Fibroblast of villous mesenchyme (primary cell): Measurements from ENCODE around the gene ADAMTS4. TPM values are rescaled to one million over a fixed set of nuclear protein-coding genes. Genes with fewer than 3 reads are reported as not detected.

Experiments
- DNase-seq: peaks from one replicate; pipeline ENCODE4 v3.0.0-alpha.2; 2010; ENCODE audit warnings: low read depth
- H3K4me3 ChIP-seq: 2 replicates; pipeline ENCODE4 v1.5.1; 2011; ENCODE audit warnings: low read depth, mild to moderate bottlenecking, low read length
- small RNA-seq: library from RNA; depleted of rRNA; stranded (forward); fragments of <200 nt; gene quantifications from one replicate; pipeline ENCODE3, GENCODE V24; 2012
- total RNA-seq: library from RNA; depleted of rRNA; stranded (reverse); fragments of >200 nt; gene quantifications from 2 replicates; pipeline ENCODE4 v1.2.3, GENCODE V29; 2012
- TF ChIP-seq, protein P1 (sequence below): IDR thresholded peaks from 2 replicates; pipeline ENCODE4 v1.5.1; 2012; ENCODE audit warnings: low read depth, mild to moderate bottlenecking, low read length; ENCODE audit not compliant: insufficient read depth

The ADAMTS4 gene
- total RNA-seq, 1 donor: 8.2 TPM

DNA sequence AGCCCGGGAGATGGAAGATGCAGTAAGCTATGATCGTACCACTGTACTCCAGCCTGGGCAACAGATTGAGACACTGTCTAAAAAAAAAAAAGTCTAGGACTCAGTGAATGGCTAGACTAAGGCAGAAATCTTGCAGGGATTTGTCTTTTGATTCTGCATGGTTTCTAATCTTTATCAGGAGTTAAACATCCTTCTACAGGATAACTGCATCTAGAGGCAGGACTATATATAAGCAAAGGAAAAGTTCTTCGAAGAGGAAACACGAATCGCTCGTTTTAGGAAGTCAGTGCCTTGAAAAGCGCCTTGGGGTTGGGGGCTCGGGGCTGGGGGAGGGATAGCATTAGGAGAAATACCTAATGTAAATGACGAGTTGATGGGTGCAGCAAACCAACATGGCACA lies 45.7 kb downstream of the ADAMTS4 start:
- TF ChIP-seq, protein P1, sequence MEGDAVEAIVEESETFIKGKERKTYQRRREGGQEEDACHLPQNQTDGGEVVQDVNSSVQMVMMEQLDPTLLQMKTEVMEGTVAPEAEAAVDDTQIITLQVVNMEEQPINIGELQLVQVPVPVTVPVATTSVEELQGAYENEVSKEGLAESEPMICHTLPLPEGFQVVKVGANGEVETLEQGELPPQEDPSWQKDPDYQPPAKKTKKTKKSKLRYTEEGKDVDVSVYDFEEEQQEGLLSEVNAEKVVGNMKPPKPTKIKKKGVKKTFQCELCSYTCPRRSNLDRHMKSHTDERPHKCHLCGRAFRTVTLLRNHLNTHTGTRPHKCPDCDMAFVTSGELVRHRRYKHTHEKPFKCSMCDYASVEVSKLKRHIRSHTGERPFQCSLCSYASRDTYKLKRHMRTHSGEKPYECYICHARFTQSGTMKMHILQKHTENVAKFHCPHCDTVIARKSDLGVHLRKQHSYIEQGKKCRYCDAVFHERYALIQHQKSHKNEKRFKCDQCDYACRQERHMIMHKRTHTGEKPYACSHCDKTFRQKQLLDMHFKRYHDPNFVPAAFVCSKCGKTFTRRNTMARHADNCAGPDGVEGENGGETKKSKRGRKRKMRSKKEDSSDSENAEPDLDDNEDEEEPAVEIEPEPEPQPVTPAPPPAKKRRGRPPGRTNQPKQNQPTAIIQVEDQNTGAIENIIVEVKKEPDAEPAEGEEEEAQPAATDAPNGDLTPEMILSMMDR: no peak
- DNase-seq: no peak
- peak overlapping the region; percentile 98 for H3K4me3 ChIP-seq

DNA sequence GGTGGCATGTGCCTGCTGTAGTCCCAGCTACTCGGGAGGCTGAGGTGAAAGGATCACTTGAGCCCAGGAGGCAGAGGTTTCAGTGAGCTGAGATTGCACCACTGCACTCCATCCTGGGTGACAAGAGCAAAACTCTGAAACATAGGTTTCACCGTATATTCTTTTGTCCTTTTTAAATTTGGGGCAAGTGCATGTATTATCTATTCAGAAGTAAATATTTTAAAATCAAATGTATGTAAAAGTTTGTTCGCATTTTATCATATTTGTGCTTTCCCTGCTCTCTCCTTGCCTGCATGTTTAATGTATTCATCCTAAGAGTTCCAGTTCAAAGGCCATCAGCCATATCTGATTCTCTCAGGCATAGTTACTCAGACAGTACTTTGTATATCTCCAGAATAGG lies 53.0 kb downstream of the ADAMTS4 start:
- no peak overlapping the region for H3K4me3 ChIP-seq
- TF ChIP-seq, protein P1: no peak
- DNase-seq: no peak

DNA sequence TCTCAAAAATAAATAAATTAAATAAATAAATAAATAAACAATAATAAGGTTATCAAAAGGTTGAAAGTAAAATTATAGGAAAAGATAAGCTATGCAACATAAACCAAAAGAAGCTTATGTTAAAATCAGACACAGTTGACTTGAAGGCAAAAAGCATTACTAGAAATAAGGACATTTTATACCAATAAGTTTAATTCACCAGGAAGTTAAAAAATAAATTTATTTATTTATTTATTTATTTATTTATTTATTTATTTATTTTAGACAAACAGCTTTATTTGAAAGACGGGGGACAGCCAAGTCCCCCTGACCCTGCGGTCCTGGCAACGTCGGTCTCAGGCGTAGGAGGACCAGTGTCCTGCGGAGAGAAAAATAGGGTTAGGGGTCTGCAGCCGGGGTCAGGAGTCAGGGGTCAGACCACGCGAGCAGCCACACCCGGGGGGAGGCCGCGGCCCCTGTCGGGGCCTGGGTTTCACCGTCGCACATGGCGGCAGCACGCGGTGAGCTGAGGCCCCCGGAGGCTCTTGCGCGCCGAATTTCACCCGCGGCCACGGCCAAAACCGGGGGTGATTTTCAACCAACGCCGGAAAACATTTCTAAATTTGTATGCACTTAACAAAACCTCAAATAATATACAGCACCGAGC lies 58.0 kb downstream of the ADAMTS4 start:
- TF ChIP-seq, protein P1: no peak
- H3K4me3 ChIP-seq: no peak overlapping the region
- DNase-seq: no peak

DNA sequence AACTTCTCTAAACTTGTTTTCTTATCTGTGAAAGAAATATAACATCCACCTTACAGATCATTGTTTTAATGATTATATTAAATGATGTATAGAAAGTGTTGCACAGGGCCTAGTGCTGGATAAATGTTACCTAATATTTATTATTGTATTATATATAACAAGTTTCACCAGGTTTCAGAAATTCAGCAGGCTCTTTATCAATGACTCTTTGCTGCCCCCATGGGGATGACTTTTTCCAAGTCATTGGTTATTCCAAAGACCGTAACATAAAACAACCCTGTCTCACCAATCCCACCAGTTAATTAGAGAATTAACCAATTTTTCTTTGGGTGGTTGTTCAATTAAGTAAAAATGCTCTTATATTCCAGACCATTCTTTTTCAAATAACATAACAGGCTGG lies 59.1 kb downstream of the ADAMTS4 start:
- TF ChIP-seq, protein P1: peak; percentile 62
- DNase-seq: peak; percentile 71
- no peak overlapping the region for H3K4me3 ChIP-seq

DNA sequence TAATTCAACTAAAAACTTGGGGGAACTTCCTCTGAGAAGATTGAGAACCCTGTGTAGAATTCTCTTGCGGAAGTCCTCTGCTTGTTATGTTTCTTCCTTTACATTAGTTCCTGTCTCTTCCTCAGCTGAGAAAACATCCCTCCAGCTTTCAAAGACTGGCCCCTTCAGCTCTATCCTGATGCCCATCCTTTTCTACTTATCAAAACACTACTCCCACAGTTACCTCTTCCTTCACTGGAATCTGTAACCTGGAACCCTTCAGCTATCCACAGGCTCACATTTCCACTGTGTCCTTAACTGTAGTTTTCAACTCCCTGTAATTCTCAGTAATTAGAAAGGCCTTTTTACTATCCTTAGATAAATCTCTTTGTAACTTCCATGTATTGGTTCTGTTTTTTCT lies 60.4 kb downstream of the ADAMTS4 start:
- no peak overlapping the region for H3K4me3 ChIP-seq
- TF ChIP-seq, protein P1: no peak
- no peak for DNase-seq

DNA sequence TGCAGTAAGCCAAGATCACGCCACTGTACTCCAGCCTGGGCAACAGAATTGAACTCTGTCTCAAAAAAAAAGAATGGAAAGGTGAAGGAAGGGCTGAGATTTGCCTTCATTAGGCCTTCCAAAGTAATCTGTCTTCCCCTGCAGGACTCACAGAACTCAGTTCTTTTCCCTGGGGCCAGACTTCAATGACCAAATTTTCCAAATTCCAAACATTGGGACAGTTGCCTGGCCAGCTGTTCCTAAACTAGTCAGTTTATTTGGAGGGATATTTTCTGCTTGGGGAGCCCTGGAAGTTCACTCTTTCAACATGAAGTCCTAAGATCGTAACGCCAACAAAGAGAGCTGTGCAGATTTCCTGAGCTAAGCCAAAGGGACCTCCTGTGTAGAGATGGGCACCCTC lies 61.0 kb downstream of the ADAMTS4 start:
- peak; percentile 6 for DNase-seq
- no peak overlapping the region for H3K4me3 ChIP-seq
- TF ChIP-seq, protein P1: no peak

Small RNAs within 50 kb of the gene (small RNA-seq; reads per million reads assigned to genes)
- not detected for gene RF01225

Other genes starting within 250 kb of the ADAMTS4 start
- gene ITLN2, start 244.2 kb downstream of the ADAMTS4 start, total RNA-seq: not detected in 2 replicates
- gene F11R, start 177.9 kb downstream of the ADAMTS4 start, total RNA-seq: 0.32 and 5.6 TPM in 2 replicates
- gene TSTD1, start 160.1 kb downstream of the ADAMTS4 start, total RNA-seq: 1.6 and 18.6 TPM in 2 replicates
- gene USF1, start 153.1 kb downstream of the ADAMTS4 start, total RNA-seq: 52.5 and 62.2 TPM in 2 replicates
- under 0.01 TPM in 1 of 2 replicates, not detected in the other for gene ARHGAP30, start 129.2 kb downstream of the ADAMTS4 start, total RNA-seq
- 0.32 and 2.6 TPM in 2 replicates for gene NECTIN4, start 109.5 kb downstream of the ADAMTS4 start, total RNA-seq
- gene KLHDC9, start 100.7 kb downstream of the ADAMTS4 start, total RNA-seq: 1.9 and 2.2 TPM in 2 replicates
- 25.9 and 26.1 TPM in 2 replicates for gene PFDN2, start 81.0 kb downstream of the ADAMTS4 start, total RNA-seq
- 23.2 and 26.8 TPM in 2 replicates for gene NIT1, start 80.9 kb downstream of the ADAMTS4 start, total RNA-seq
- gene DEDD, start 66.4 kb downstream of the ADAMTS4 start, total RNA-seq: 22.5 and 27.6 TPM in 2 replicates
- gene UFC1, start 45.1 kb downstream of the ADAMTS4 start, total RNA-seq: 57.7 and 69.1 TPM in 2 replicates
- 8.1 and 8.6 TPM in 2 replicates for gene USP21, start 39.6 kb downstream of the ADAMTS4 start, total RNA-seq
- gene PPOX, start 32.6 kb downstream of the ADAMTS4 start, total RNA-seq: 10.4 and 12.9 TPM in 2 replicates
- gene B4GALT3, start 21.5 kb downstream of the ADAMTS4 start, total RNA-seq: 17.1 and 22.5 TPM in 2 replicates
- 105 and 117 TPM in 2 replicates for gene NDUFS2, start 3.3 kb upstream of the ADAMTS4 start, total RNA-seq
- gene FCER1G, start 16.2 kb upstream of the ADAMTS4 start, total RNA-seq: 0.43 TPM in 1 of 2 replicates, not detected in the other
- not detected in 2 replicates for gene APOA2, start 24.6 kb upstream of the ADAMTS4 start, total RNA-seq
- gene TOMM40L, start 27.0 kb upstream of the ADAMTS4 start, total RNA-seq: 10.0 and 13.4 TPM in 2 replicates
- gene NR1I3, start 39.1 kb upstream of the ADAMTS4 start, total RNA-seq: not detected in 2 replicates
- gene PCP4L1, start 59.7 kb upstream of the ADAMTS4 start, total RNA-seq: under 0.01 TPM in 1 of 2 replicates, not detected in the other
- gene MPZ, start 110.9 kb upstream of the ADAMTS4 start, total RNA-seq: 2.6 and 2.9 TPM in 2 replicates
- 20.3 and 25.8 TPM in 2 replicates for gene SDHC, start 115.3 kb upstream of the ADAMTS4 start, total RNA-seq
- gene CFAP126, start 168.8 kb upstream of the ADAMTS4 start, total RNA-seq: not detected in 2 replicates